Measurements from ENCODE around the gene ITGB3.

- TF ChIP-seq CTCF (IDR thresholded peaks at IDR 0.05) (no peak), POLR2A (IDR thresholded peaks at IDR 0.05) (no peak)
Measured at GRCh38 chr17:47204722-47205418, 48.8 kb upstream of the ITGB3 start.

Data from uterus (tissue), 2 donors.